NCI-H2196 (cell line): ENCODE measurements around the gene MED13L.
"Not testable (repeated sequence)": the region's sequence is repeated elsewhere in the genome, so short reads cannot be mapped to it uniquely, and the experiment has no call there.

ENCODE experiments used
- DNase-seq: peaks from one replicate; lab custom pipeline; 2025; ENCODE audit not compliant: unreplicated experiment; lab: John Stamatoyannopoulos, UW

The MED13L gene

DNA sequence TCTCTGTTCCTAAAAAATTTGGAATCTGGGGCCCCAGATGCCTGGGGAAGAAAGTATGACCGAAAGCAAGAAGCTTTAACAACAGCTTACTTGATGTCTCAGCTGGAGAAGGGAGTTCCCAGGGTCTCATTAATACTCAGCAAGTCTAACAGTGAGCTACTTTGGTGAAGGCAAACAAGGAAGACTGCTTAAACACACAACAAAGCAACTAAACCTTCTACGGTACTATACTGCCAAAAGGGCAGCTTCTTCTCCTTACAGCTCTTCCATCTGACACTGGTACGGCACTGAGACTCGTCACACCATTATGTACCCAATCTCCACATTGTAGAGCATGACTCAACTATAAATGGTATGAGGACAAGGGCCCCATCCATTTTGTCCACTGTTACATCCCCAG is 213.0 kb downstream of the MED13L start:
- DNase-seq = no peak

DNA sequence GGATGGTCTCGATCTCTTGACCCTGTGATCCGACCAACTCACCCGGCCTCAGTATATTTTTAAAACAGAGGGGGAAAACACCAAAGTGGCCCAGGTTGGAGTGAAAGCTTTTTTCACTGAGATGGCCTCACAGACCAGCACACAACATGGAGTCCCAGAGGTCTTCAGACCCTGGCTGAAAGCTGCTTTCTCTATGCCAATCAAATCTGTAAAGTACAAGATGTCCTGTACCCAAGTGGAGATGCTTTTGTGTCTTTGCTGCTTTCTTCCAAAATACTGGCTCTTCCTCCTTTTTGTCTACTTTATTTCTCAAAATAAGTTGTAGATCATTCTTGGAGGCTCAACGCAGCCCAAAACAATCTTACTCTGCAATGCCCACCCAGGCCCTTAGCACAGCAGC is 214.8 kb downstream of the MED13L start:
- DNase-seq = no peak

GRCh38 chr12:116060764-116061163 is 216.7 kb downstream of the MED13L start:
- DNase-seq = no peak

DNA sequence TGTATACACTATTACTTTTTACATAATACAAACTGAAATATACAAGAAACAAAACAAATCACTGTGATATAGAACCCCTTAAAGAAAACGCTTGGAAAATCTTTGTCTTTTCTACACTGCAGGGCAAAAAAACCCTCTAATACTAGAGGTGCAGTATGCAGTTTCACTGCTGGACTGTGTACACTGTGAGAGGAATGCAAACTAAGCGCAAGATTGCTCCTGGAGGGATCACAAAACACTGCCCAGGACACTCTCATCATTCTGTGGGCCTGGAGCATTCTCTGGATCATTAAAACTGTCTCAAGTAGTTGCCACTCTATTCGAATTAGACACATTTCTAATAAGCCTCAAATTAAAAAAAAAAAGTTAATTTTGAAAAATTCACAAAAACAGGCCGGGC is 217.6 kb downstream of the MED13L start:
- DNase-seq = no peak

DNA sequence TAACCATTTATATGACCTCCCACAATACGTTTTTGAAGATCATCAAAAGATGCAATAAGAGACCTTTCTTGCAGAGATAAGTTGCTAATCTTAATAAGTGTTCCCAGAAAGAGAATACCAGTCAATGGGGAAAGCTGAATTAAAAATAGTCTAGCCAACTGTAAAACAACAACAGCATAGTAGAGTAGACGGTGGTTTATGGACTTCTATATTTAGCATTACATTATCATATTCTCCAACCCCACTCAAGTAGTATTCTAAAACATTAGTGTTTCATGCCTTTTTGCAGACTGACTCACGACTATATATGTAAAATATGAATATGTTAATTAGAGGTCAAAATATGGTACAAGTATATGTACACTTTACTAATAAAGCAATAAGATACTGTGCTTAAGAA is 218.9 kb downstream of the MED13L start:
- DNase-seq = no peak

GRCh38 chr12:116057356-116057755 is 220.1 kb downstream of the MED13L start:
- DNase-seq = no peak

- DNase-seq = no peak
Measured at GRCh38 chr12:116055895-116056607, 221.4 kb downstream of the MED13L start.

DNA sequence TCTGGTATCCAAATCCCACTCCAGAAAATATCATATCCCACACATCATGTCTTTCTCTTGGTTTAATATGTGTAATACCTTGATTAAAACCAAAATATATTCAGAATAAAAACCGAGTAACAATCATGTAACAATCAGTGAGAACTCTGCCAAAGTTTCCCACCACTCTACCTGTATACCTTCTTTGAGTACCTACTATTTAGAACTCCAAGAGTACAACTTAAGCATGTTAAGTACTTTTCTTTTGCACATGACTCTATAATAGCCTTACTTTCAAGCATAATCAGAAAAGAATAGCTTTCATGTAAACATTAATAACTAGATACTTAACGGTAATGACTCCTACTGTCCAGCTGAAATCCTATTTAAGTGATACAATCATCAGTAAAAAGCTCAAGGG is 223.2 kb downstream of the MED13L start:
- DNase-seq = no peak

DNA sequence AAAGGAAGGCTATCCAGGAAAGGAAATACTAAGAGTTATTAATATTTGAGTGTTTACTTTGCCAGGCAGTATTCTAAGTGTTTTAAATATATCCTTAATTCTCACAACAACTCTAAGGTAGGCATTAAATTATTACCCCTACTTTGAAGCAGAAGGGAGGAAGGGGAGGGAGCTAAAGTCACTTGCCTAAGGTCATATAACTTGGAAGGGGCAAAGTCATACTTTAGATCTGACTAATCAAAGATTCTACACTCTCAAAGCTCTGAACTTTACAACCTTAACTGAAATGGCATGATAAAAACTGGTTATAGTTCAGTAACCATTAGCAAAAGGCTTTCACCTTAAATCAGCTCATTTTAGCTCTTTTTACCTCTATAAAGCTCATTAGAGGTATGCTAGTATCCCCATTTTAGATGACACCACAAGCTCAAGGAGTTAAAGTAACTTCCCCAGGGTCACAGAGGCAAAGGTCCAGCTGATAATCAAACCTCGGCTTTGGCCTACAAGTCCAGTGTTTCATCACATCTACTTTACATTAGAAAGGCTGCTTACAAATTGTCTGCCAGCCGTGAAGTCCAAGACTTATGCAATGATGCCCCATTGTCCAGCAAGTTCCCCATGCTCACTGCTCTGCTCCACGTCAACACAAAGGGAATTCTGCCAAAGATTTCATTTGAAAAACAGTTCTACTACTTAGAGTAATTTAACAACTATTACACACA is 223.9 kb downstream of the MED13L start:
- no peak for DNase-seq

DNA sequence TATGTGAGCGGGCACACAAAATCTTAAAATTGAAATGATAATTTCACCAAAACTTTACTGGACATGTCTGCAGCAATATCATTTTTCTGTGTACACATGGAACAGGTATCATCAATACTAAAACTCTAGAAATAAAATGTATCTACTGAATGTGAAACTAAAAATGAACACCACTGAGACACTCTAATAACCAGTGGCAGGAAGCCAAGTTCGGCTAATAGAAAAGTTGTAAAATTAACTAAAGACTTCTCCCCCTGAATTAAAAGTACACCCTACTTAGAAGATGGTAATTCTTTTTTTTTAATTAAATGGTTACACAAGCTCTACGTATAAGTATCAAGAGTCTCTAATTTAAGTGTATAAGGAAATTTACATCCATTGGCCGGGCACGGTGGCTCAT is 227.2 kb downstream of the MED13L start:
- DNase-seq = no peak

- no peak for DNase-seq
Measured at GRCh38 chr12:116048879-116049278, 228.6 kb downstream of the MED13L start.

DNA sequence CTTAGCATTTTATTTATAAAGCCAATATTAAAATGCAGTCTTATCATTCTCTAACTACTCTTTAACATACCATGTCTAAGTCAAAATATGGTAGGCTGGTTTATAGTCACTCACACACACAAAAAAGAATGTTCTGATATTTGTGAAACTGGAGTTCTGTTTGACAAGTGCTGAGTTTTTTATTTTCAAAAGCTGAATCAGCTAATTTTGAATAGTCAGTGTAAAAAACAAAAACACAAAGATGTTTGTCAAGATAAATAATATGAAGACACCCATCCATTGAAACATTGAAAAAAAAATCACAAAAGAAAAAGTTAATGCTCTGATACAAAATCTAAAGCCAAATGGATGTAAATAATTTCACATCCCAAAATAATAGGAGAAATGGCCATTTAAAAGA is 231.5 kb downstream of the MED13L start:
- DNase-seq = no peak

DNA sequence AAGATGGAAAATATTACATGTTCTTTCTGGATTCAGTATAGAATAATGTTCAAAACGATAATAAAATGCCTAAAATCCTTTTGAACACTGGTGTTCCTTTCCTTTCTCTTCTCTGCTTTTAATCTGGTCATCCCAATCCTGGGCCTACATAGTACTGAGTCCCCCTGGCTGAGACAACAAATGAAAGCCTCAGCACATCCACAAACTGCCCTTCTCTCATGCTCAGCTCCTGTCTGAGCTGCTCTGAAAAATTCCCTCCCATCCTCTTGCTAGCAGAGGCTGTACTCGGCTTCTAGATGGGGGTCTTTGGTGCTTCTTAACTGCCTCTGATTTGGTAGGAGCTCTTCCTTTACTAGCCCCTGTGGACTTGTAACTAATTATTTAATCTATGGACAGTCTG is 232.3 kb downstream of the MED13L start:
- no peak for DNase-seq

- no peak for DNase-seq
Measured at GRCh38 chr12:116043659-116044535, 233.6 kb downstream of the MED13L start.

DNA sequence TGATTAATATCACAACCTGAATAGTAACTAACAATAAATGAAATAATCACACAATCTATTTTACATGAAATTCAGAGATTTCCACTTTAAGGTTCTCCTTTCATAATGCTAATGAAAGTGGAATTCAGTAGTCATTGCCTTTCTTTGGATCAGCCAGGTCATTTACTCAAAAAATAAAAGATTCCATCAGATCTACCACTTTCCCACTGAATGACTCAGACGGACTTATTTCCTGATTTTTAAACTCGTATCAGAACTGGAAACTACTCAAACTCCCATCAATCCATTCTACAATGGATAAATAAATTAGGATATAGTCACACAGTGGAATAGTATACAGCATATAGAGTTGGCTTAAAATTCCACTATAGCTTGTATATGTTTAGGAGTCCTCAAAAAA is 237.1 kb downstream of the MED13L start:
- no peak for DNase-seq

DNA sequence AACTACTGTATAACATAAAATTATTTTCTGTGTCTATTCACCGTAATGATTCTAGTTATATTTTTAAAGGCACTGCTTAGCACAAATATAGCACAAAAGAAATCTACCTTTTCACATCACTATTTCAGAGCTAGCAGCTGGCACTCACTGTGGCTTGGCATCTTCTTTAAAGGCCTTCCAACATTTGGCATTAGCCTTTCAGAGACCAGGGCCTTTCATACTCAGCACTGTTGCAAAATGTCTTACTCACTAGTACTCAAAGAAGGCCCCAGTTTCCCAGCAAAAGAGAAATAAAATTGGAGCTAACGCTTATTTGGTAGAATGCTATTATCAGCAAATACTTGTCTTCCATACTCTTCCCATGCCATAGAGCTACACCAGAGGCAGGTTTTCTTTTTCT is 238.4 kb downstream of the MED13L start:
- no peak for DNase-seq

DNA sequence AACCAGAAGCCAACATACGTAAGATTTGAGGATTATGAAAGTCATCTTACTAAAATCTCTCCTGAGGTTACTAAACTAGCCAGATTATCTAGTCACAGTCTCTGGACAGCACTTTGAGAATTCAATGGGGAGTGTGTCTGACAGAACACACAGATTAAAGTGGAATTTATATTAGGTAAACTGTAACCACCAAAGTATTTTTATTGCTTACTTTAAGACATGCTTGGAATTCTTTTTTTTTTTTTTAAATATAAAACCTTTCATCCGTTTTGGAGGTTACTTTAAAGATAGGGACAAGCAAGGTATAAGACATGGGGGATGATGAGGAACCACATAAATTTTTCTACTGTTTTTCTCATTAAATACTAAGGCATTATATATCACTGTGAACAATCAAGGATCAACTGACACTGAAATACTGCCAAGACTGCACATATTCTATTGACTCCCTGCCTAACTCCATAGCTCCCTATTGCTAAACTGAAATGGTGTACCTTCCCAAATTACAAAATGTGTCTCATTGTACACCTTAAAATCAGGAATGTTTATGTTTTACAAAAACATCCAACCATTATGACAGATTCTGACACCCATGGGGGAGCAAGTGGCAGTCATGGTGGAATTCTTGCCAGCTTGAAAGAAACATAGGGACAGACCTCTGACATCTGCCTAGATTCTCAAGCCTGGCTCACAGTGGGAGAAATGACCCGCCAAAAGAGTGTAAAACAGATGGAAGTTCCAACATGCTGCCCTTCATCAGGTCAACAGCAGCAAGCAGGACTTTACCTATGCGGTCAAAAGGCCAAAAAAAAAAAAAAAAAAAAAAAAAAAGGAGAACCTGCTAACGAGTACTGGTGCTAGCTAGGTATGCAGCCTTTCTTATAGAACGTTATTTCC is 239.3 kb downstream of the MED13L start:
- no peak for DNase-seq

DNA sequence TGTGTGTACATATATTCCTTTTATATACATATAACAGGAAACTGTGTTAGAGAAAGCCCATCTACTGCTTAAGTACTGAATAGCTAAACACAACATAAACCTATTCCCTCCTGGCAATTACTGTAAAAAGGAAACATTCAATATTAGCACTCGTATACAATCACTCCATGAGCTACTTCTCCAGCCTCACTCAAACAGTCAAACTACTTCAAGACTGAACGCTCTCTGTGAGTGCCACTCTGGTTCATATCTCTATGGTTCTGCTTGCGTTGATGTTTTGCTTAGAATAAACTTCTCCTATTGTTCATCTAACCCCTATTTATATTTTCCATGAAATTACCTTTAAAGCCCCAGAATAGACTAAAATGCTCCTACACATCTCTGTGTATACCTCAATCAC is 243.7 kb downstream of the MED13L start:
- no peak for DNase-seq

GRCh38 chr12:116031624-116032023 is 245.9 kb downstream of the MED13L start:
- not testable (repeated sequence) for DNase-seq

- DNase-seq = no peak
Measured at GRCh38 chr12:116028619-116029018, 248.9 kb downstream of the MED13L start.

DNA sequence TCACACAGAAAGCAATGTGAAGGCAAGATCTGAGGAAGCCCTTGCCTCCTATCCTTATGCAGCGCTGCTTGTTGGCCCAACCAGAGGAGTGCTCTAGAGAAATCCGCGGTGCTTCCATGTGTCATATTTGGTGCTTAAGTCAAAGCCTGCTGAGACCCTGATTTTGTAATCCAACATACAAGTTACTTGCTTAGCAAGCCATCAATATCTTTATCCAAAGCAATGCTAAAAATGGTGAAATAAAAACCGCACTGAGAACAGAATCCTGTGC is 250.0 kb downstream of the MED13L start:
- DNase-seq = no peak
